Heart right ventricle (tissue), 16 donors: Measurements from ENCODE around the gene IGSF21. TPM values are rescaled to one million over a fixed set of nuclear protein-coding genes. Genes with fewer than 3 reads are reported as not detected.

Source experiments
- ATAC-seq, 8 donors: fragments of 200-7000 bp; cut with Tn5 transposase; one replicate each; pipeline ENCODE4 v1.9.1; 2020; ENCODE audit warnings: mild to moderate bottlenecking in 8 of 8, moderate library complexity in 8 of 8, moderate number of reproducible peaks in 1 of 8
- DNase-seq, 2 donors: peaks; one replicate each; pipeline ENCODE4 v3.0.0-alpha.2; 2020
- H3K27ac ChIP-seq, 10 donors: fragments of 200-600 bp; sonication (generic) in 2 of 10; one replicate each; pipeline versions ENCODE4 v1.5.0 to v1.8.0; 2020 to 2022; ENCODE audit warnings: mild to moderate bottlenecking in 3 of 10
- H3K27me3 ChIP-seq, 7 donors: fragments of 200-600 bp; one replicate each; pipeline ENCODE4 v1.8.0; 2021 to 2022; ENCODE audit warnings: mild to moderate bottlenecking in 2 of 7
- H3K36me3 ChIP-seq, 9 donors: fragments of 200-600 bp; sonication (generic) in 1 of 9; one replicate each; pipeline versions ENCODE4 v1.5.0 to v1.8.0; 2020 to 2022; ENCODE audit warnings: mild to moderate bottlenecking in 2 of 9
- H3K4me1 ChIP-seq, 9 donors: fragments of 200-600 bp; sonication (generic) in 1 of 9; one replicate each; pipeline versions ENCODE4 v1.5.0 to v1.8.0; 2020 to 2022; ENCODE audit warnings: mild to moderate bottlenecking in 4 of 9
- H3K4me3 ChIP-seq, 10 donors: fragments of 200-600 bp; sonication (generic) in 2 of 10; one replicate each; pipeline versions ENCODE4 v1.5.0 to v1.8.0; 2020 to 2022; ENCODE audit warnings: mild to moderate bottlenecking in 7 of 10, moderate library complexity in 2 of 10
- H3K9me3 ChIP-seq, 11 donors: fragments of 200-600 bp in 10 of 11; sonication (generic) in 2 of 11; one replicate each; pipeline versions ENCODE4 v1.5.0 to v1.8.0; 2013 to 2022; ENCODE audit warnings: mild to moderate bottlenecking in 2 of 11, control low read depth in 1 of 11, moderate library complexity in 1 of 11
- CTCF ChIP-seq, 9 donors: fragments of 200-600 bp; sonication (generic) in 2 of 9; IDR thresholded peaks; one replicate each; pipeline versions ENCODE4 v1.5.0 to v1.8.0; 2021 to 2022; ENCODE audit warnings: antibody characterized with exemption in 9 of 9, mild to moderate bottlenecking in 5 of 9, moderate library complexity in 1 of 9
- WGBS, 2 donors: extraction: QIAGEN DNeasy Blood & Tissue Kit; methylation state at CpG; one replicate each; pipeline ENCODE4 v1.1.7; 2013; ENCODE audit warnings: inconsistent platforms in 1 of 2; 5-methylcytosine and 5-hydroxymethylcytosine counted together
- intact Hi-C, 10 donors: fragments of 100-400 bp; cut with DNase I; formaldehyde crosslinking; loops; one replicate each; pipeline versions ENCODE4 v1.11.1 to v1.14.2; 2022
- polyA plus RNA-seq, 2 donors: library from polyadenylated mRNA; stranded (reverse); fragments of 200-250 nt; gene quantifications; one replicate each; pipeline ENCODE4 v1.2.3, GENCODE V29; 2013
- total RNA-seq, 10 donors: library from RNA; stranded (reverse); fragmentation: NEBNext Ultra II Directional in 3 of 10; extraction: Animal tissue kit (Norgen Biotek cat#: 25700) in 3 of 10; gene quantifications; one replicate each; pipeline versions ENCODE4 v1.2.1 to v1.2.4, GENCODE V29; 2021 to 2023
- donor health status: Arrhythmogenic right ventricular cardiomyopathy.
- donor health status: ischemic (EF 13 %, LVEDD 7.1; RV severe dilation, severe dysfunction).
- donor health status: healthy with polysubstance abuse.
- donor health status: DM: no; HTN: yes; CAD: no.
- donor health status: DM: no; HTN: no; CAD: no.
- donor health status: ischemic (EF 25% LVEDD 6.9; RV normal size, moderate dysfunction).
- donor health status: ischemic (EF 25% LVEDD 5.7; RV mildly dilated, moderate dysfunction).
- donor health status: healthy.
- donor health status: DM: yes; HTN: yes; CAD: no.
- donor health status: Ischemic cardiomyopathy.
- donor health status: ischemic (EF 35%, LVEDD 5.7; RV mildly dilated, moderate dysfunction).
- donor health status: nonischemic (EF 11% LVEDD 7.7; RV severe dilation, severe dysfunction).
- donor health status: DM: yes; HTN: yes; CAD: no.
- donor health status: PGD.
- donor health status: ischemic (EF 29% LVEDD 5.4; RV normal size, mild dysfunction).
- donor health status: nonischemic (EF 23%, LVEDD 6.1; RV moderate dilation, normal function).

IGSF21 gene
- total and polyA plus RNA-seq, 12 donors = 0.13 to 1.6 (median 0.51) TPM; not detected in 1

- Histone ChIP-seq H3K9me3 (peaks cover 0 to 3% (median 0%) of the 10 kb centered on the region in 11 donors), H3K4me3 (no peak overlapping the region), H3K27ac (no peak overlapping the region), H3K36me3 (no peaks in the 10 kb centered on the region), H3K4me1 (no peaks in the 10 kb centered on the region), H3K27me3 (peaks cover 0 to 76% (median 56%) of the 10 kb centered on the region in 7 donors)
- no peak for TF ChIP-seq CTCF (IDR thresholded peaks at IDR 0.05)
- ATAC-seq (no peak), DNase-seq (no peak)
- WGBS, 2 donors = 57 to 67% methylated on average over 1 of the region's 1 CpG
- intact Hi-C loops = loop anchor here in 3 of 10 donors (10.0 kb wide), 3 partner anchors 169 to 439 kb away; no protein-coding TSS in a partner anchor
Measured at GRCh38 chr1:18094096-18094495, 13.5 kb upstream of the IGSF21 start.

DNA sequence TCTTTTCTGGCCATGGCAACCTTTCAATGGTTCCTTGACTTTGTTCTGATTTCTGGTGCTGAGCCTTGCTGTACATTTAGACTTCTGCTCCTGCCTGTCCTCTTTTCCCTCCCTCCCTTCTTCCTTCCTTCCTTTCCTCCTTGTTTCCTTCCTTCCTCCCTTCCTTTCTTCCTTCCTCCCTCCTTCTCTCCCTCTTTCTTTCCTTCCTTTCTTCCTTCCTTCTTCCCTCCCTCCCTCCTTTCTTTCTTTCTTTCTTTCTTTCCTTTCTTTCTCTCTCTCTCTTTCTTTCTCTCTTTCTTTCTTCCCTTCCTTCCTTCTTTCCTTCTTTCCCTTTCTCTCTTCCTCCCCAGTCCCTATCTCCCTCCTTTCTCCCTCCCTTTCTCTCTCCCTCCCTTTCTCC is 10.4 kb upstream of the IGSF21 start:
- H3K36me3 ChIP-seq = no peaks in the 10 kb centered on the region
- H3K4me3 ChIP-seq = no peak overlapping the region
- TF ChIP-seq CTCF (IDR thresholded peaks at IDR 0.05) = no peak
- no peaks in the 10 kb centered on the region for H3K4me1 ChIP-seq
- H3K27ac ChIP-seq = no peak overlapping the region
- ATAC-seq (no peak), DNase-seq (no peak)
- H3K9me3 ChIP-seq = peaks cover 0 to 3% (median 0%) of the 10 kb centered on the region in 11 donors
- H3K27me3 ChIP-seq = peaks cover 0 to 71% (median 47%) of the 10 kb centered on the region in 7 donors
- intact Hi-C loops = loop anchor here in 3 of 10 donors (10.0 kb wide), 3 partner anchors 172 to 442 kb away; no protein-coding TSS in a partner anchor

DNA sequence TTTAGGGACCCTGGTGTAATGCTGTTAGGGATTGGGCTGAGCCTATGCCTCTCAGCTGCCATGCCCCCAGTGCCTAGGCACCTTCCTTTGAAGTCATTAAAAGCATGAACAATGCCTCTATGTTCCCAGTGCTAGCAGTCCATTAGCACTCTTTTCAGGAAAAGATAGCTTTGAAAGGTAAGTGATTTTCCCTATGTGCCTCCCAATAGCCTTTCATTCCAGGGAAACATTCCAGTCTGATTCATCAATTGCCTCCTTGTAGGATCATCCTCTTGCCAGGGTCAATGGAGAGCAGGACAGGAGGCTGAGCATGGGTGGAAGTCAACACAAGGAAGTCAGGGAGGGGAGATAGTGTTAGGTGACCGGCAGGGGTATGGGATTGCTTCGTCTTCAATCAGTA is 8.6 kb upstream of the IGSF21 start:
- whole genome bisulfite sequencing, 2 donors = 53 to 64% methylated on average over 2 of the region's 2 CpGs
- H3K4me1 ChIP-seq = no peaks in the 10 kb centered on the region
- H3K9me3 ChIP-seq = no peaks in the 10 kb centered on the region
- H3K4me3 ChIP-seq = no peak overlapping the region
- intact Hi-C loops = loop anchor here in 3 of 10 donors (10.0 kb wide), 3 partner anchors 174 to 444 kb away; no protein-coding TSS in a partner anchor
- TF ChIP-seq CTCF (IDR thresholded peaks at IDR 0.05) = no peak
- H3K27me3 ChIP-seq = peaks cover 0 to 65% (median 33%) of the 10 kb centered on the region in 7 donors
- ATAC-seq = no peak
- no peaks in the 10 kb centered on the region for H3K36me3 ChIP-seq
- DNase-seq = no peak
- H3K27ac ChIP-seq = no peak overlapping the region

DNA sequence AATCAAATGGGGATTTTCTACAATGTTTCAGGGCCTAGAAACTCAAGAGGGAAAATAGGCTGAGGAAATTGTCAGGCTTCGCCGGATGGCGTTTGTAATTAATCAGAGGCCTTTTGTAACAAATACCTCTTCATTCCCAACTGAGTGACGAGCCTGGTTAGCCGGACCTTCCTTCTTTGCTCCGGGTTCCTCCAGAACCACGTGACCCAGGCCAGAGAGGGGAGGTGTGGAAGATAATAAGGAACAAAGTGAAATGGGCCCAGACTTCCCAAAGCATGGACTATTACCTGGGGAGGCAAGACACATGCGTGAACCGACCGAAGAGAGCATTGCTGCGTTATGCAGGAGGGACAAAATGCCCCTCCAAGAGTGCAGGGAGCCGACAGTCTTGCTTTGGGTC is 7.5 kb upstream of the IGSF21 start:
- 72 to 73% methylated on average over 12 of the region's 12 CpGs for WGBS, 2 donors
- H3K4me1 ChIP-seq = no peaks in the 10 kb centered on the region
- no peak overlapping the region for H3K4me3 ChIP-seq
- ATAC-seq (no peak), DNase-seq (no peak)
- no peaks in the 10 kb centered on the region for H3K9me3 ChIP-seq
- TF ChIP-seq CTCF (IDR thresholded peaks at IDR 0.05) = no peak
- no peak overlapping the region for H3K27ac ChIP-seq
- intact Hi-C loops = loop anchor here in 5 of 10 donors (5.0 to 10.0 kb wide), 4 partner anchors 175 to 438 kb away; no protein-coding TSS in a partner anchor
- peaks cover 0 to 68% (median 34%) of the 10 kb centered on the region in 7 donors for H3K27me3 ChIP-seq
- no peaks in the 10 kb centered on the region for H3K36me3 ChIP-seq
